GM18868 (cell line): ENCODE data around the gene CLDN24.

Experiments
- ATAC-seq: cut with Tn5 transposase; IDR thresholded peaks from one replicate; pipeline ENCODE4 v1.9.1; 2021; ENCODE audit warnings: mild to moderate bottlenecking, moderate library complexity; ENCODE audit not compliant: unreplicated experiment

The CLDN24 gene

DNA sequence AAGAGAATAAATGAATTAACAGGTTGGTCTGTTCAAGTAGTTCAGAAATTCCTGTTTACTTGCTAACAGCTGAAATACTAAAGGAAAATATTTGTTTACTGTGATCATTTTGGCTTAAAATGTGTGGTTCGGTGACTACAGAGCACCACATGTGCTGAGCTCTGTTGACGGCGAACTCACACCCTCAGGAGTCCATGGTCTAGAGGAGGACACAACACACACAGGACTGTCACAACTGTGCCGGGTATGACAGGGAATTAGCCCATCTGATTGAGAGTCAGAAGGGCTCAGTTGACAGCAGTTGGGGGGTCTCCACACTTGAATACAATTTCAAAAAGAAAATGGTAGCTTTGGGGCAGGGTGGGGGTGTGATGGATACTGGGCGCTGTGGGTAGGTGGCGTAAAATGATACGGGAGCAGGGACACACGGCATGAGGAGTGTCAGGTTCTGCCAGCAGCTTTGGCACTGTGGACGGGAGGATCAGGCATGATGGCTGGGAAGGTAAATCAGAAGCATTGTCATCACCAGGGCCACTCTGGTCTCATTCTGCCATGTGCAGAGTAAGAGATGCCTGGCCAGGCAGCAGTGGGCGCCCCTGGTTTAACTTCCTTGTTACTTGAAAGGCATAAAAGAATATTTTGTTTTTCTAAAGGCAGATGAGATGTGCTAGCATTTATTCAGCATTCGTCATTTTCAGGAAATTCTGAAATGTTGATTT is 35.5 kb downstream of the CLDN24 start:
- ATAC-seq, result no peak

DNA sequence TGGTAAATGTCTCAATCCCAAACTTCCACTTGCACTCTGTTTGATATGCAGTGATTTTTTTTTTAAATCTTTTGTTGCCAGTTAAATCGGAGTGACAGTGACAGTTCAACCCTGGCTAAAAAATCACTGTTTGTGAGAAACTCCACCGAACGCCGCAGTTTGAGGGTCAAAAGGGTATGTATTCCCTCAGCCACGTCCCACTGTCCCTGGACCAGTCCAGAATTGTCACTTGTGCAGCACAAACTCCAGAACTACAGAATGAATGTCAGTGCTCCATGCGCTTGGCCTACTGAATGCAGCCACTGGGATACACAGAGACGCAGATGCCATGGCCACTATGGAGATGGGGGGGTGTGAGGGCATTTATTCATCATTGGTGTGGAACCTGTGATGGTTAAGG is 36.3 kb downstream of the CLDN24 start:
- no peak for ATAC-seq

- no peak for ATAC-seq
Observed at GRCh38 chr4:183284965-183285364, 37.3 kb downstream of the CLDN24 start.

DNA sequence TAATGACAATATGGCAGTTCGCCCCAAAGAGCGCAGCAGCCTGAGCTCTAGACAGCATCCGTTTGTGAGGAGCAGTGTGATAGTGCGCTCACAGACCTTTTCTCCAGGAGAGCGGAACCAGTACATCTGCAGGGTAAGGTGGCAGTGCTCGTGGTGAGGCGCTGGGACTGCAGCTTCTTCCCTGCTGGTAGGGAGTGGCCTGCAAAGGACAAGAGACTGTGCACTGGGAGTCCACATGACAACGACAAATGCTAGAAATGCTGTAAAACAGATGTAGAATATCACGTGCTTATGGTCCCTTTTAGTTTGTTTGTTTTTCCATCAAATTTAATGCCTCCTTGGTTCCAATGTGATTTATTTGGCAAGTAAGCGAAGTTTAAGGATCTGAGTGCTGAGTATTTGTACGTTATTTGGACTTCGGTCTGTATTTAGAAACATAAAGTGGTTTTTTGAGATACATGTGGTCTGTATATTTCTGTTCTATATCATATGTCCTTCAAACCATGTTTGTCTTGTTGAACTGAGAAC is 37.9 kb downstream of the CLDN24 start:
- no peak for ATAC-seq

DNA sequence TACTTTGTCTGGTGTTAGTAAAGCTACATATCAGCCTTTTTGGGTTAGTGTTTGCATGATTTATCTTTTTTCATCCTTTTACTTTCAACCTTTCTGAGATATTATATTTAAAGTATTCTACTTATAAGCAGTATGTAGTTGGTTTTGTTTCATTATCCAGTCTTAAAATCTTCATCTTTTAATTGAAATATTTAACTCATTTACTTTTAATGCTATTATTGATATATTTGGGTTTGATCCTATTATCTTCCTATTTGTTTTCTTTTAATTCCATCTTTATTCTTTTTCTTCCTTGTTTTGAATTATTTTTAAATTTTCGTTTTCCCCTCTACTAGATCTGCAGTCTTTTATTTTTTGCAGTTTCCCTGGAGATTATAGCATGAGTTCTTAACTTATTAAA is 46.1 kb downstream of the CLDN24 start:
- no peak for ATAC-seq

GRCh38 chr4:183272384-183272783 is 49.8 kb downstream of the CLDN24 start:
- no peak for ATAC-seq
